ENCODE results near the gene MLLT6. TPM values are rescaled to one million over a fixed set of nuclear protein-coding genes. Genes with fewer than 3 reads are reported as not detected.
A peak's percentile ranks its signal among the peaks of the same experiment; 100 is the strongest.

The MLLT6 gene
- total RNA-seq, 1 experiment from 2014 or later, result 127 TPM

DNA sequence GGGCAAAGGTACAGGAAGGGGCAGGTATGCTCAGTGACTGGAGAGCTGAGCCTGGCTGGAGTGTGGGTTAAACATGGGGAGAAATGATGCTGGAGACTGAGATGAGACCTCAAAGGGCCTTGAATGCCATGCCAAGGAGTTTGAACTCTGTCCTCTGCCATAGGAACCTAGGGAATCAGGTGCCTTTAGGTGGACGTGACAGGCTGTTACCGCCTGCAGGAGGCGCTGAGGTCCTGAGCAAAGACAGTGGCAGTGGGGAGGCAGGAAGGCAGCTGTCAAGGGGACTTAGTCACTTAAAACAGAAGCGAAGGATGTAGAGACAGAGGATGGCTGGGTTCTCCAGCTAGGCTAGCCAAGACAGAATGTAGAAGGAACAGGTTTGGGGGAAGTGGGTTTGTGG lies 56.5 kb downstream of the MLLT6 start:
- BruUV-seq (replicated peaks), result no TSS peak
- intact Hi-C loops (cut with micrococcal nuclease; ENCODE audit: unreplicated experiment), result no loop called here
- Histone ChIP-seq H3K4me2 (no peak overlapping the region), H3K79me2 (ENCODE audit: low read depth) (peaks cover 6% of the 10 kb centered on the region; the same call in 1 of the 2 replicates), H3K36me3 (ENCODE audit: low read depth) (peaks cover 21% of the 10 kb centered on the region), H2AFZ (no peak overlapping the region), H3K27me3 (ENCODE audit: insufficient read depth, low read depth) (no peaks in the 10 kb centered on the region), H4K20me1 (ENCODE audit: insufficient read depth) (peaks cover 14% of the 10 kb centered on the region; the same call in 1 of the 2 replicates), H3K4me3 (no peak overlapping the region), H3K9me3 (ENCODE audit: insufficient read depth, low read depth) (no peaks in the 10 kb centered on the region), H3K27ac (no peak overlapping the region), H3K4me1 (replicated peaks; ENCODE audit: insufficient read depth) (no peaks in the 10 kb centered on the region), H3K9me2 (ENCODE audit: insufficient read depth) (no peaks in the 10 kb centered on the region), H3F3A (ENCODE audit: insufficient read depth, low read depth) (peaks cover 12% of the 10 kb centered on the region; the same call in 1 of the 2 replicates)
- ChIA-PET POLR2A (ENCODE audit: unreplicated experiment) (interaction anchor here (0.7 kb wide), 1 partner anchor 106 kb away, joined by 5 read pairs; no protein-coding TSS in a partner anchor), CTCF (no interaction called here)
- no peak for DNase-seq
- TF ChIP-seq, protein P1, sequence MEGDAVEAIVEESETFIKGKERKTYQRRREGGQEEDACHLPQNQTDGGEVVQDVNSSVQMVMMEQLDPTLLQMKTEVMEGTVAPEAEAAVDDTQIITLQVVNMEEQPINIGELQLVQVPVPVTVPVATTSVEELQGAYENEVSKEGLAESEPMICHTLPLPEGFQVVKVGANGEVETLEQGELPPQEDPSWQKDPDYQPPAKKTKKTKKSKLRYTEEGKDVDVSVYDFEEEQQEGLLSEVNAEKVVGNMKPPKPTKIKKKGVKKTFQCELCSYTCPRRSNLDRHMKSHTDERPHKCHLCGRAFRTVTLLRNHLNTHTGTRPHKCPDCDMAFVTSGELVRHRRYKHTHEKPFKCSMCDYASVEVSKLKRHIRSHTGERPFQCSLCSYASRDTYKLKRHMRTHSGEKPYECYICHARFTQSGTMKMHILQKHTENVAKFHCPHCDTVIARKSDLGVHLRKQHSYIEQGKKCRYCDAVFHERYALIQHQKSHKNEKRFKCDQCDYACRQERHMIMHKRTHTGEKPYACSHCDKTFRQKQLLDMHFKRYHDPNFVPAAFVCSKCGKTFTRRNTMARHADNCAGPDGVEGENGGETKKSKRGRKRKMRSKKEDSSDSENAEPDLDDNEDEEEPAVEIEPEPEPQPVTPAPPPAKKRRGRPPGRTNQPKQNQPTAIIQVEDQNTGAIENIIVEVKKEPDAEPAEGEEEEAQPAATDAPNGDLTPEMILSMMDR (conservative IDR thresholded peaks at IDR 0.05), result peak; percentile 57
- no peak for TF ChIP-seq EZH2 (IDR thresholded peaks at IDR 0.05; ENCODE audit: low read depth)

DNA sequence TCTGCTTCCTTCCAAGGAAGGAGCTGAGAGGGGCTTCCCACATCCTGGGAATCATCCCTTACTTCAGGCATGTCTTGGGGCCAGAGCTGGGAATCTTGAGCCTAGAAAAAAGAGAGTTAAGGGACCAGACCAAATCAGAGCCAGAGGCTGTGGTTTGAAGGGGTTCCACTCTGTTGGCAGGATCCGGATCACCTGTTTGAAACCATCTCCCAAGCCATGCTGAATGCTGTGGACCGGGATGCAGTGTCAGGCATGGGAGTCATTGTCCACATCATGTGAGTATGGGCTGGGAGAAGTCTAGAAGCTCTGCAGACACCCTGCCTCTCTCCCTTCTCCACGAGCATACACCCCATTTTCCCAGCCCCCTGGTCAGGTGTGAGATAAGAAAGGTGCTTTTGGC lies 57.2 kb downstream of the MLLT6 start:
- H3K27me3 ChIP-seq (ENCODE audit: insufficient read depth, low read depth), result no peaks in the 10 kb centered on the region
- TF ChIP-seq, protein P1 (conservative IDR thresholded peaks at IDR 0.05), result no peak
- no peak for TF ChIP-seq EZH2 (IDR thresholded peaks at IDR 0.05; ENCODE audit: low read depth)
- no peak overlapping the region for H2AFZ ChIP-seq
- H3K27ac ChIP-seq, result no peak overlapping the region
- no TSS peak for BruUV-seq (replicated peaks)
- no peak for DNase-seq
- peaks cover 14% of the 10 kb centered on the region; the same call in 1 of the 2 replicates for H4K20me1 ChIP-seq (ENCODE audit: insufficient read depth)
- H3K4me3 ChIP-seq, result no peak overlapping the region
- POLR2A ChIA-PET (ENCODE audit: unreplicated experiment), result interaction anchor here (0.7 kb wide), 1 partner anchor 106 kb away, joined by 5 read pairs; no protein-coding TSS in a partner anchor
- intact Hi-C loops (cut with micrococcal nuclease; ENCODE audit: unreplicated experiment), result no loop called here
- peaks cover 21% of the 10 kb centered on the region for H3K36me3 ChIP-seq (ENCODE audit: low read depth)
- H3K9me2 ChIP-seq (ENCODE audit: insufficient read depth), result no peaks in the 10 kb centered on the region
- H3K4me1 ChIP-seq (replicated peaks; ENCODE audit: insufficient read depth), result no peaks in the 10 kb centered on the region
- no peaks in the 10 kb centered on the region for H3K9me3 ChIP-seq (ENCODE audit: insufficient read depth, low read depth)
- H3K4me2 ChIP-seq, result no peak overlapping the region
- peaks cover 2% of the 10 kb centered on the region; the same call in 1 of the 2 replicates for H3K79me2 ChIP-seq (ENCODE audit: low read depth)
- H3F3A ChIP-seq (ENCODE audit: insufficient read depth, low read depth), result peaks cover 15% of the 10 kb centered on the region
- CTCF ChIA-PET, result no interaction called here

DNA sequence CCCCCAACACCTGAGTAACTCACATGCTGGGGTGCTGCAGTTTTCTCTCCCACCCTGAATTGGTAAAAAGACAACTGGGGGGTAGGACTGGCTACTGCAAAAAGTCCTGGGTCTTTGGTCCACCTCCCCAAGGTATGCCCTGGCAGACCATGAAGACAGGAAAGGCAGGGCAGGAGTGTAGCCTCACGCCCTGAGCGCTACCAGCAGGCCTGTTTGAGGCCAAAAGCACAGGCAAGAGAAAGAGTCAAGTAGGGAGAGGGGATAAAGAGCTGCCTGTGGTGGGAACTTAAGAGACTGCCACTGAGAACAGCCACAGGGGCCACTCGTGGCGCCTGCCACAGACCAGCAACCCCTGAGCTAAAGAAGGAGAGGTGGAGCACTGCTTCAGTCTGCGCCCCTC lies 61.3 kb downstream of the MLLT6 start:
- H3K9me3 ChIP-seq (ENCODE audit: insufficient read depth, low read depth), result no peaks in the 10 kb centered on the region
- H3K4me3 ChIP-seq, result no peak overlapping the region
- no peaks in the 10 kb centered on the region for H3K27me3 ChIP-seq (ENCODE audit: insufficient read depth, low read depth)
- BruUV-seq (replicated peaks), result no TSS peak
- CTCF ChIA-PET, result no interaction called here
- TF ChIP-seq EZH2 (IDR thresholded peaks at IDR 0.05; ENCODE audit: low read depth), result no peak
- TF ChIP-seq, protein P1 (conservative IDR thresholded peaks at IDR 0.05), result no peak
- H3K79me2 ChIP-seq (ENCODE audit: low read depth), result no peaks in the 10 kb centered on the region
- intact Hi-C loops (cut with micrococcal nuclease; ENCODE audit: unreplicated experiment), result no loop called here
- H3K4me1 ChIP-seq (replicated peaks; ENCODE audit: insufficient read depth), result no peaks in the 10 kb centered on the region
- H3K9me2 ChIP-seq (ENCODE audit: insufficient read depth), result no peaks in the 10 kb centered on the region
- H3K27ac ChIP-seq, result no peak overlapping the region
- H4K20me1 ChIP-seq (ENCODE audit: insufficient read depth), result 0 out of 2 replicates have a peak, but pooled peaks cover 9% of the 10 kb centered on the region
- H3K36me3 ChIP-seq (ENCODE audit: low read depth), result peaks cover 5% of the 10 kb centered on the region; the same call in 1 of the 2 replicates
- peaks cover 31% of the 10 kb centered on the region for H3F3A ChIP-seq (ENCODE audit: insufficient read depth, low read depth)
- POLR2A ChIA-PET (ENCODE audit: unreplicated experiment), result no interaction called here
- H3K4me2 ChIP-seq, result no peak overlapping the region
- H2AFZ ChIP-seq, result no peak overlapping the region
- no peak for DNase-seq

All from PC-9 (cell line).